Upper lobe of left lung (tissue), 6 donors: Measurements from ENCODE around the gene CNEP1R1. TPM values are rescaled to one million over a fixed set of nuclear protein-coding genes. Genes with fewer than 3 reads are reported as not detected.

ENCODE experiments used
- ATAC-seq, 2 donors: fragments of 200-7000 bp; cut with Tn5 transposase; one replicate each; pipeline ENCODE4 v1.9.1; 2022; ENCODE audit warnings: mild to moderate bottlenecking in 2 of 2, moderate library complexity in 2 of 2; ENCODE audit not compliant: low FRiP score in 2 of 2
- DNase-seq, 2 donors: peaks; one replicate each; pipeline ENCODE4 v3.0.0-alpha.2; 2019 to 2020
- H3K27ac ChIP-seq, 4 donors: fragments of 200-600 bp; sonication (generic); one replicate each; pipeline ENCODE4 v1.5.1; 2016 to 2019
- H3K27me3 ChIP-seq, 4 donors: fragments of 200-600 bp; sonication (generic); one replicate each; pipeline ENCODE4 v1.5.1; 2017 to 2019
- H3K36me3 ChIP-seq, 4 donors: fragments of 200-600 bp; sonication (generic); one replicate each; pipeline ENCODE4 v1.5.1; 2016 to 2019
- H3K4me1 ChIP-seq, 4 donors: fragments of 200-600 bp; sonication (generic); one replicate each; pipeline ENCODE4 v1.5.1; 2018 to 2019
- H3K4me3 ChIP-seq, 4 donors: fragments of 200-600 bp; sonication (generic); one replicate each; pipeline ENCODE4 v1.5.1; 2017 to 2019; ENCODE audit warnings: mild to moderate bottlenecking in 2 of 4, moderate library complexity in 1 of 4
- H3K9me3 ChIP-seq, 4 donors: fragments of 200-600 bp; sonication (generic); one replicate each; pipeline ENCODE4 v1.5.1; 2018 to 2019
- EP300 ChIP-seq, 4 donors: sonication (generic); formaldehyde crosslinking; IDR thresholded peaks; one replicate each; pipeline ENCODE4 v1.5.1; 2017; ENCODE audit warnings: antibody characterized with exemption in 4 of 4, control low read depth in 2 of 4
- POLR2A ChIP-seq, 4 donors: fragments of 450-650 bp; IDR thresholded peaks; one replicate each; pipeline ENCODE4 v1.5.1; 2016 to 2017; ENCODE audit warnings: antibody characterized with exemption in 4 of 4, mild to moderate bottlenecking in 2 of 4
- POLR2AphosphoS5 ChIP-seq, 2 donors: sonication (generic); formaldehyde crosslinking; IDR thresholded peaks; one replicate each; pipeline ENCODE4 v1.5.1; 2017; ENCODE audit warnings: antibody characterized with exemption in 2 of 2
- WGBS, 2 donors: methylation state at CpG; one replicate each; pipeline ENCODE4 v1.1.5; 2017 to 2018; 5-methylcytosine and 5-hydroxymethylcytosine counted together
- small RNA-seq, 4 donors: library from RNA; depleted of rRNA; stranded (forward); fragments of <200 nt; gene quantifications; one replicate each; pipeline ENCODE3, GENCODE V24; 2016
- total RNA-seq, 6 donors: library from RNA; depleted of rRNA in 4 of 6; stranded (reverse); fragments of >200 nt in 4 of 6; gene quantifications; one replicate each; pipeline versions ENCODE4 v1.1.0 to v1.2.1, GENCODE V29; 2016 to 2021
- TF ChIP-seq, protein P1 (sequence below), 6 experiments: fragments of 450-650 bp in 4 of 6; fragments of 200-600 bp in 2 of 6; sonication (generic) in 2 of 6; IDR thresholded peaks; one replicate each; pipeline ENCODE4 v1.5.1; 2016 to 2019; ENCODE audit warnings: antibody characterized with exemption in 6 of 6
- donor health status: DM: no; HTN: no; CAD: no; lungs with moderate emphysema.
- donor health status: DM: no; HTN: yes; CAD: no; lungs with severe emphysema.

Gene CNEP1R1
- total RNA-seq, 6 donors from 2014 or later, result 1.0 to 21.8 (median 15.4) TPM

DNA sequence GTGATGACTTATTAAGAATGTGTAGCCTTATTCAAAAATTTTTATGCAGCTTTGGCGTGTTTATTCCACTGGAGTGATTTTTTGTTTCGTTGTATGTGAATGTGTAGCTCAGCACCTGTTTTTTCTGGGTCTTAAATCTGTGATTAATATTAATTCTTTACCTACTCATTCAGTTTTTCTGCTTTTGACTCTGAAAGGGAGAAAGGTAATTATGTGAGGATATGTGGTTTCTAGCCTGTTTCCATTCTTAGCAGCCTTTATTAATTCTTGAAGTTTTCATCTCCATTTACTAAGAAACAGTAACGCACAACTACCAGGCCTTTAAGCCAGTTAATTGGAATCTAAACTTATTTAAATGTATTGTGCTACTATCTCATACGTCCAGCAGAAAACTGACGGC is 47.7 kb downstream of the CNEP1R1 start:
- H3K27me3 ChIP-seq, result no peaks in the 10 kb centered on the region
- H3K4me3 ChIP-seq, result no peak overlapping the region
- peaks cover 7 to 10% (median 9%) of the 10 kb centered on the region in 4 donors for H3K4me1 ChIP-seq
- no peak for TF ChIP-seq EP300 (IDR thresholded peaks at IDR 0.05)
- ATAC-seq (no peak), DNase-seq (no peak)
- 89 to 94% methylated on average over 5 of the region's 5 CpGs for WGBS, 2 donors
- no peaks in the 10 kb centered on the region for H3K9me3 ChIP-seq
- H3K36me3 ChIP-seq, result peaks cover 0 to 43% (median 30%) of the 10 kb centered on the region in 4 donors
- no peak overlapping the region for H3K27ac ChIP-seq

DNA sequence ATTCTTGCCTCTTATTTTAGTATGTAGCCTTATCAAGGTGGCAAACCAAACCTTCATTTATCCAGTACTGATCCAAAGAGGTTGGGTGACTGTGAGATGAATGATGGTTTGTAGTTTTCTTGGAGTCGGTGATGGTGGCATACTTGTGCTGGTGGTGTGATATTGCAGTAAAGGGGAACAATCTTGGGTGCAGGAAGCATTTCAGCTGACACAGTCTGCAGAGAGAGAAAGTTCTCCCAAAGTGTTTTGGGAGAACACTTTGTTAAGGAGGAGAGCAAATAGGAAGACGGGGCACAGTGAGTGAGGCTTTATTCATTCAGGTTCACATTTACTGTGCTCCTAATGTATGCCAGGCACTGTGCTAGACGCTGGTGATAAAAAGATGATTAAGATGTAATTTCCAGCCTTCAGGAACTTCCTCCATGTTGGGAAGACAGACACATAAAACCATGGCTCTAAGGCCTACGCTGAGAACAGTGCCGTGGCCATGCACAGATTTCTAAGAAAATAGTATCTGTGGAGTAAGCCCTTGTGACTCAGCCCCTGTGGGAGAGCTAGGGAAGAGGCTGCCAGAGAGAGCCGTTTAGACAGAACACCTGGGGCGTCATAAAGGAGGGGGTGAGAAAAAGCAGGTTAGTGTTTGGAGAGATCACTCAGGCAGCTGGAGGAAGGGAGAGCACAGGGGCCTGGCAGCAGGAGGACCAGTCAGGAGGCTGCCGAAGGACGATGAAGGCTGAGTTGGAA is 54.5 kb downstream of the CNEP1R1 start:
- peaks cover 0 to 2% (median 0%) of the 10 kb centered on the region in 4 donors for H3K4me1 ChIP-seq
- DNase-seq (no peak), ATAC-seq (no peak)
- WGBS, 2 donors, result 82 to 91% methylated on average over 9 of the region's 9 CpGs
- peaks cover 8 to 83% (median 44%) of the 10 kb centered on the region in 4 donors for H3K36me3 ChIP-seq
- no peak overlapping the region for H3K4me3 ChIP-seq
- TF ChIP-seq EP300 (IDR thresholded peaks at IDR 0.05), result no peak
- no peak for TF ChIP-seq POLR2A (IDR thresholded peaks at IDR 0.05)
- no peak for TF ChIP-seq POLR2AphosphoS5 (IDR thresholded peaks at IDR 0.05)
- TF ChIP-seq, protein P1, sequence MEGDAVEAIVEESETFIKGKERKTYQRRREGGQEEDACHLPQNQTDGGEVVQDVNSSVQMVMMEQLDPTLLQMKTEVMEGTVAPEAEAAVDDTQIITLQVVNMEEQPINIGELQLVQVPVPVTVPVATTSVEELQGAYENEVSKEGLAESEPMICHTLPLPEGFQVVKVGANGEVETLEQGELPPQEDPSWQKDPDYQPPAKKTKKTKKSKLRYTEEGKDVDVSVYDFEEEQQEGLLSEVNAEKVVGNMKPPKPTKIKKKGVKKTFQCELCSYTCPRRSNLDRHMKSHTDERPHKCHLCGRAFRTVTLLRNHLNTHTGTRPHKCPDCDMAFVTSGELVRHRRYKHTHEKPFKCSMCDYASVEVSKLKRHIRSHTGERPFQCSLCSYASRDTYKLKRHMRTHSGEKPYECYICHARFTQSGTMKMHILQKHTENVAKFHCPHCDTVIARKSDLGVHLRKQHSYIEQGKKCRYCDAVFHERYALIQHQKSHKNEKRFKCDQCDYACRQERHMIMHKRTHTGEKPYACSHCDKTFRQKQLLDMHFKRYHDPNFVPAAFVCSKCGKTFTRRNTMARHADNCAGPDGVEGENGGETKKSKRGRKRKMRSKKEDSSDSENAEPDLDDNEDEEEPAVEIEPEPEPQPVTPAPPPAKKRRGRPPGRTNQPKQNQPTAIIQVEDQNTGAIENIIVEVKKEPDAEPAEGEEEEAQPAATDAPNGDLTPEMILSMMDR (IDR thresholded peaks at IDR 0.05), result no peak
- no peaks in the 10 kb centered on the region for H3K27me3 ChIP-seq
- no peaks in the 10 kb centered on the region for H3K9me3 ChIP-seq
- H3K27ac ChIP-seq, result no peak overlapping the region

DNA sequence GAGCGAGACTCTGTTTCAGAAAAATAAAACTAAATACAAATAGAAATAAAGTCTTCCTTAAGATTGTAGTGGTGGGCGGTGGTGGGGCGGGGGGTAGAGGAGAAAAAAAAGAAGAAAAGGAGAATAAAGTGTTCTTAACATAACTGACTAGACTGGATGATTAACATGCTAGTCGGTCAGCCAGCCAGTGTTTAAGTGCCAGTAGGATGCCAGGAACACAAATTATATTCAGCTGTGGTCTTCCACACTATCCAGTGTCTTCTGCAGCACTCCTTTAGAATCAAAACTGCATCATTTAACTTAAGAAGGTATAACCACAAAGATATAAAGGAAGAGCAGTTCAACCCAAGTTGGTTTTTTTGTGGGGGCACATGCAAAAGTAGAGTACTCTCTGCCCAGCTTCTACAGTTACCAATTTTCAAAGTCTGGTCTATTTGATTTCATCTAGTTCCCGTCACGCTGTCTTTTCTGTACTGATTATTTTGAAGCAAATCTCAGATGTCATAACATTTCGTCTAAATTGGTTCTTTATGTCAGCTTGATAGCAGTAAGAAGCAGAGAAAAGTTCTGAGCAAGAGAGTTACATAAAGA is 56.5 kb downstream of the CNEP1R1 start:
- H3K27ac ChIP-seq, result no peak overlapping the region
- peaks cover 0 to 2% (median 0%) of the 10 kb centered on the region in 4 donors for H3K4me1 ChIP-seq
- TF ChIP-seq, protein P1 (IDR thresholded peaks at IDR 0.05), result no peak
- H3K36me3 ChIP-seq, result peaks cover 8 to 90% (median 53%) of the 10 kb centered on the region in 4 donors
- no peak overlapping the region for H3K4me3 ChIP-seq
- no peaks in the 10 kb centered on the region for H3K9me3 ChIP-seq
- 91 to 95% methylated on average over 7 of the region's 7 CpGs for WGBS, 2 donors
- no peak for DNase-seq
- no peaks in the 10 kb centered on the region for H3K27me3 ChIP-seq
- no peak for ATAC-seq

DNA sequence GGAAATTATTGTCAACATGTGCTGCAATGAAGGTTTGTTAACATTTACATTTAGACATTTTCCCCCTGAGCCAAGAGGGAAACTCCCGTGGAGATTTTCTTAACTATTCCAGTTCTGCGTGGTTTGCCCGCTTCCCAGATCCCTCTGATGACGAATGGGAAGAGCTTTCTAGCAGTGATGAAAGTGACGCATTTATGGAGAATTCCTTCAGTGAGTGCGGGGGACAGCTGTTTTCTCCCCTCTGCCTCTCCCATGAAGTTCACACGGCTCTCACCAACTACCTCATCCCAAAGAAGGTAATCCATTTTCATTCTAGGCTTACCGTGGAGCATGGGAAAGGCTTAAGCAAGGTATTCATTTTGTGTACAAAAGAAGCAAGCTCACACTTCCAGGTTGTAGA is 59.0 kb downstream of the CNEP1R1 start:
- WGBS, 2 donors, result 94 to 95% methylated on average over 8 of the region's 8 CpGs
- no peak for TF ChIP-seq POLR2AphosphoS5 (IDR thresholded peaks at IDR 0.05)
- TF ChIP-seq, protein P1 (IDR thresholded peaks at IDR 0.05), result no peak
- no peak for TF ChIP-seq EP300 (IDR thresholded peaks at IDR 0.05)
- TF ChIP-seq POLR2A (IDR thresholded peaks at IDR 0.05), result no peak
- Histone ChIP-seq H3K4me1 (no peaks in the 10 kb centered on the region), H3K9me3 (no peaks in the 10 kb centered on the region), H3K27me3 (no peaks in the 10 kb centered on the region), H3K4me3 (no peak overlapping the region), H3K27ac (no peak overlapping the region), H3K36me3 (peaks cover 8 to 91% (median 58%) of the 10 kb centered on the region in 4 donors)
- ATAC-seq, result no peak
- DNase-seq, result no peak

DNA sequence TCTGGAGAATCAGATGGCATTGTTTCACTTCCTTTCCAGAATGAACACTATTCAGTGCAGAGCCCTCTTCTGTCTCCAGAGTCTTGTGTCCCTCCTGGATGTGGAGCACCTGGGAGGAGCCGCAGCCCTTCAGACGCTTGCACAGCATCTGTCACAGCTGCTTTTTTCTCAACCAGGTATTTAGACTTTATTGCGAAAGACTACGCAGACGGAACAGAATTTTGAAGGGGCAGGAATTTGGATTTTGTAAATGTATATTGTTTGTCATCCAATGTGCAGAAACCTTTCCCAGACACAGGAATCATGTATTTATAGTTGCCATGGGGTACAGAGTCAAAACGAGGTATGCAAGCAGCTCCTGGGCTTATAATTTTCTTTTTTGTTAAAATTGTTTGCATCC is 61.2 kb downstream of the CNEP1R1 start:
- 94 to 96% methylated on average over 6 of the region's 6 CpGs for WGBS, 2 donors
- Histone ChIP-seq H3K4me3 (no peak overlapping the region), H3K4me1 (no peaks in the 10 kb centered on the region), H3K36me3 (peaks cover 8 to 83% (median 53%) of the 10 kb centered on the region in 4 donors), H3K27ac (no peak overlapping the region), H3K27me3 (no peaks in the 10 kb centered on the region), H3K9me3 (no peaks in the 10 kb centered on the region)
- DNase-seq (no peak), ATAC-seq (no peak)
- TF ChIP-seq, protein P1 (IDR thresholded peaks at IDR 0.05), result no peak
- TF ChIP-seq POLR2A (IDR thresholded peaks at IDR 0.05) (no peak), POLR2AphosphoS5 (IDR thresholded peaks at IDR 0.05) (no peak), EP300 (IDR thresholded peaks at IDR 0.05) (no peak)

Small RNAs within 50 kb of the gene (small RNA-seq; reads per million reads assigned to genes)
- 0 reads per million in 4 donors for gene RF00017

Other genes with a start within 250 kb of the CNEP1R1 start
- 10 to 100 TPM in 2 of 6 donors, 1 to 10 TPM in 4; 4.1 to 11.4 (median 6.7) TPM for gene ZNF423, start 169.1 kb upstream of the CNEP1R1 start, total RNA-seq
- gene HEATR3, start 40.7 kb downstream of the CNEP1R1 start, total RNA-seq, result 10 to 100 TPM; 15.0 to 59.7 (median 25.1) TPM
- 10 to 100 TPM in 3 of 6 donors, 1 to 10 TPM in 3; 7.2 to 19.2 (median 10.6) TPM for gene TENT4B, start 128.1 kb downstream of the CNEP1R1 start, total RNA-seq
- gene ADCY7, start 241.3 kb downstream of the CNEP1R1 start, total RNA-seq, result 100 to 1,000 TPM in 3 of 6 donors, 10 to 100 TPM in 3; 46.9 to 177 (median 101) TPM